SU-DHL-6 (cell line): ENCODE results near the gene NLGN2.

ENCODE experiments used
- H2AFZ ChIP-seq: fragments of 200-600 bp; sonication (generic); 2 replicates; pipeline ENCODE4 v1.6.1; 2014; ENCODE audit warnings: low read depth, mild to moderate bottlenecking, moderate library complexity, mixed read lengths, antibody characterized with exemption, low read length; ENCODE audit not compliant: severe bottlenecking
- H3F3A ChIP-seq: fragments of 200-600 bp; shearing (Covaris generic); 2 replicates; pipeline ENCODE4 v1.6.0; 2016; ENCODE audit warnings: antibody characterized with exemption, mild to moderate bottlenecking; ENCODE audit not compliant: insufficient read depth
- H3K27ac ChIP-seq: fragments of 200-600 bp; sonication (generic); 2 replicates; pipeline ENCODE4 v1.5.1; 2016; ENCODE audit warnings: low read depth, mild to moderate bottlenecking, low read length, moderate library complexity, mixed read lengths
- H3K27me3 ChIP-seq: fragments of 200-600 bp; sonication (generic), shearing (Covaris generic); 2 replicates; pipeline ENCODE4 v1.6.0; 2014; ENCODE audit warnings: mild to moderate bottlenecking, low read length
- H3K36me3 ChIP-seq: fragments of 200-600 bp; sonication (generic); 2 replicates; pipeline ENCODE4 v1.6.1; 2014; ENCODE audit warnings: mild to moderate bottlenecking, low read length, mixed read lengths
- H3K4me2 ChIP-seq: fragments of 300-600, 200-600 bp; shearing (Covaris generic), sonication (generic); 2 replicates; pipeline ENCODE4 v1.6.0; 2014; ENCODE audit warnings: low read length, low read depth, mild to moderate bottlenecking; ENCODE audit not compliant: poor library complexity, severe bottlenecking
- H3K4me3 ChIP-seq: fragments of 200-600 bp; sonication (generic); 2 replicates; pipeline ENCODE4 v1.5.1; 2014; ENCODE audit warnings: antibody characterized with exemption, low read length, mild to moderate bottlenecking, mixed read lengths; ENCODE audit not compliant: insufficient read depth, poor library complexity, severe bottlenecking
- H3K79me2 ChIP-seq: fragments of 200-600 bp; sonication (generic); 2 replicates; pipeline ENCODE4 v1.6.1; 2014; ENCODE audit warnings: mild to moderate bottlenecking, low read length, moderate library complexity; ENCODE audit not compliant: insufficient read depth
- H3K9ac ChIP-seq: fragments of 200-600 bp; sonication (generic); 2 replicates; pipeline ENCODE4 v1.7.0; 2014; ENCODE audit warnings: mild to moderate bottlenecking, low read length
- H3K9me2 ChIP-seq: fragments of 200-600 bp; sonication (generic); replicated peaks from 2 replicates; pipeline ENCODE4 v1.6.1; 2014; ENCODE audit warnings: low read length; ENCODE audit not compliant: insufficient read depth
- H3K9me3 ChIP-seq: fragments of 200-600 bp; sonication (generic); 2 replicates; pipeline ENCODE4 v1.6.1; 2014; ENCODE audit warnings: low read length, mixed read lengths; ENCODE audit not compliant: insufficient read depth
- H4K20me1 ChIP-seq: fragments of 200-600 bp; sonication (generic); 2 replicates; pipeline ENCODE4 v1.6.1; 2014; ENCODE audit warnings: low read depth, mild to moderate bottlenecking, antibody characterized with exemption, low read length, moderate library complexity, mixed read lengths
- EZH2phosphoT487 ChIP-seq: fragments of 200-600 bp; sonication (generic), shearing (Covaris generic); conservative IDR thresholded peaks from 2 replicates; pipeline ENCODE4 v1.6.1; 2018; ENCODE audit warnings: mild to moderate bottlenecking, antibody characterized with exemption, low read length, moderate library complexity, mixed read lengths
- TF ChIP-seq, protein P1 (sequence below): fragments of 200-600 bp; sonication (generic); IDR thresholded peaks from one replicate; pipeline ENCODE4 v1.5.1; 2017; ENCODE audit warnings: antibody characterized with exemption, mild to moderate bottlenecking, low read length, moderate library complexity; ENCODE audit not compliant: insufficient read depth, poor library complexity, severe bottlenecking

Gene NLGN2

DNA sequence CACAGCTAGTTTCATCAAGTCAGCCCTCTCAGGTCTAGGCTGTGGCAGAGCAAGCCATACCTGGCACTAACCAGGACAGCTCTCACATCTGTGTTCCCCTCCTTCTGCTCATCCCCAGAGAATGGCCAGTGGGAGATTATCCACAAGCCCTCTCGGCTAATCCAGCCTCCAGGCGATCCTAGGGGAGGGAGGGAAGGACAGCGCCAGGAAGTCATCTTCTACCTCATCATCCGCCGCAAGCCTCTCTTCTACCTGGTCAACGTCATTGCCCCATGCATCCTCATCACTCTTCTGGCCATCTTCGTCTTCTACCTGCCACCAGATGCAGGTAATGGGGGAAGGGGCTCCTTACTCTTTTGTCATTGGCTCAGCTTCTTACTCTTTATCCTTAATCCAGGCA, 40.8 kb downstream of the NLGN2 start:
- H3K4me2 ChIP-seq = no peak overlapping the region
- H3K4me3 ChIP-seq = no peak overlapping the region

GRCh38 chr17:7459961-7460545, 52.4 kb downstream of the NLGN2 start:
- Histone ChIP-seq H3K36me3 (no peaks in the 10 kb centered on the region), H3K27ac (no peak overlapping the region), H3F3A (0 out of 2 replicates have a peak, but pooled peaks cover 2% of the 10 kb centered on the region), H2AFZ (no peak overlapping the region), H3K79me2 (no peaks in the 10 kb centered on the region), H3K9me3 (no peaks in the 10 kb centered on the region), H4K20me1 (no peaks in the 10 kb centered on the region), H3K9me2 (no peaks in the 10 kb centered on the region), H3K27me3 (no peaks in the 10 kb centered on the region), H3K4me2 (no peak overlapping the region), H3K4me3 (no peak overlapping the region), H3K9ac (no peak overlapping the region)
- no peak for TF ChIP-seq EZH2phosphoT487
- TF ChIP-seq, protein P1, sequence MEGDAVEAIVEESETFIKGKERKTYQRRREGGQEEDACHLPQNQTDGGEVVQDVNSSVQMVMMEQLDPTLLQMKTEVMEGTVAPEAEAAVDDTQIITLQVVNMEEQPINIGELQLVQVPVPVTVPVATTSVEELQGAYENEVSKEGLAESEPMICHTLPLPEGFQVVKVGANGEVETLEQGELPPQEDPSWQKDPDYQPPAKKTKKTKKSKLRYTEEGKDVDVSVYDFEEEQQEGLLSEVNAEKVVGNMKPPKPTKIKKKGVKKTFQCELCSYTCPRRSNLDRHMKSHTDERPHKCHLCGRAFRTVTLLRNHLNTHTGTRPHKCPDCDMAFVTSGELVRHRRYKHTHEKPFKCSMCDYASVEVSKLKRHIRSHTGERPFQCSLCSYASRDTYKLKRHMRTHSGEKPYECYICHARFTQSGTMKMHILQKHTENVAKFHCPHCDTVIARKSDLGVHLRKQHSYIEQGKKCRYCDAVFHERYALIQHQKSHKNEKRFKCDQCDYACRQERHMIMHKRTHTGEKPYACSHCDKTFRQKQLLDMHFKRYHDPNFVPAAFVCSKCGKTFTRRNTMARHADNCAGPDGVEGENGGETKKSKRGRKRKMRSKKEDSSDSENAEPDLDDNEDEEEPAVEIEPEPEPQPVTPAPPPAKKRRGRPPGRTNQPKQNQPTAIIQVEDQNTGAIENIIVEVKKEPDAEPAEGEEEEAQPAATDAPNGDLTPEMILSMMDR = no peak

More for the DNA sequence above, 40.8 kb downstream of the NLGN2 start:
- Histone ChIP-seq H3K9ac (no peak overlapping the region), H3K36me3 (no peaks in the 10 kb centered on the region), H2AFZ (no peak overlapping the region), H3F3A (no peaks in the 10 kb centered on the region), H3K27me3 (no peaks in the 10 kb centered on the region), H3K27ac (no peak overlapping the region), H4K20me1 (no peaks in the 10 kb centered on the region), H3K9me3 (no peaks in the 10 kb centered on the region), H3K9me2 (no peaks in the 10 kb centered on the region), H3K79me2 (no peaks in the 10 kb centered on the region)
- TF ChIP-seq, protein P1 = no peak
- no peak for TF ChIP-seq EZH2phosphoT487

DNA sequence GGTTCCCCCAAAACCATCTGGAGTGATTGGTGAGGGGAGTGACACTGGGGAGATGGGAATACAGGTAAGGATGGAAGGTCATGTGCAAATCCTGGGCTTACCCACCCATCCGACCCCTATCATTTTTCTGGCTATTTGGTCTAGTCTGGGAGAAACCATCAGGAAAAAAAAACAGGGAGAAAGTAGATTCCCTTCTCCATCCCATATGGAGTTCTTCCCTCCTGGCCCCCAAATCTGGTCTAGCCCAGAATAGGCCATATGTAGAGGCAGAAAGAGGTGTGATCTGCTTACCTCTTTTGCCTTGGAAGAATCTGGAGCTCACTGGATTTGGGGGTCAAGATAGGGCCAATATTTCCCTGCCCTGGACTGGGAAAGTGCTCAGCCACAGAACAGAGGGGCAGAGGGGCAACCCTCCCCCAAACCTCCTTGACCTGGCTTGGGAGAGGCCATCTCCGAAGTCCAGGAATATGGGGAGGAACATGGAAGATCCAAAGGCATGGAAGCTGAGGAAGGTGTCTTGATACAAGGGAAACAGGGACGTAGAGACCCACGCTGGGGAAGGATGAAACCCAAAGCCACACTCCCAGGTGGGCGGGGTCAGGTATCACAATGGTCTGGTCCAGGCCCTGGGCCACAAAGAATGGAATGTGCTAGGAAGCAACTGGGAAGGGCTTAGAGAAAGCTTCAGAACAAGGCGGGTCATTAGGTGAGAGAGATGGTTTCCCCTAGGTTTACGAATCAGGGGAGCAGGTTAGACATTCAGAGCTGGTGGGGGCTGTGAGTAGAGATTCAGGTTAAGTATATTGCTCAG, 53.4 kb downstream of the NLGN2 start:
- Histone ChIP-seq H3K4me3 (no peak overlapping the region), H3K4me2 (no peak overlapping the region), H3K27ac (no peak overlapping the region)

More for the DNA sequence above, 53.4 kb downstream of the NLGN2 start:
- H3K36me3 ChIP-seq = no peaks in the 10 kb centered on the region
- no peak for TF ChIP-seq EZH2phosphoT487
- no peak overlapping the region for H2AFZ ChIP-seq
- H3K79me2 ChIP-seq = no peaks in the 10 kb centered on the region
- no peaks in the 10 kb centered on the region for H3K9me3 ChIP-seq
- no peaks in the 10 kb centered on the region for H3K27me3 ChIP-seq
- H4K20me1 ChIP-seq = no peaks in the 10 kb centered on the region
- no peak overlapping the region for H3K9ac ChIP-seq
- 0 out of 2 replicates have a peak, but pooled peaks cover 2% of the 10 kb centered on the region for H3F3A ChIP-seq
- no peaks in the 10 kb centered on the region for H3K9me2 ChIP-seq
